ENCODE results near the gene TMEM244. TPM values are rescaled to one million over a fixed set of nuclear protein-coding genes. Genes with fewer than 3 reads are reported as not detected.
"Not testable (repeated sequence)": the region's sequence is repeated elsewhere in the genome, so short reads cannot be mapped to it uniquely, and the experiment has no call there.

TMEM244 gene
- total RNA-seq, 3 donors from 2014 or later: not detected

GRCh38 chr6:129818251-129818650, 42.9 kb downstream of the TMEM244 start:
- no peak for TF ChIP-seq POLR2A (IDR thresholded peaks at IDR 0.05)
- TF ChIP-seq POLR2AphosphoS5 (IDR thresholded peaks at IDR 0.05): no peak
- TF ChIP-seq, protein P1, sequence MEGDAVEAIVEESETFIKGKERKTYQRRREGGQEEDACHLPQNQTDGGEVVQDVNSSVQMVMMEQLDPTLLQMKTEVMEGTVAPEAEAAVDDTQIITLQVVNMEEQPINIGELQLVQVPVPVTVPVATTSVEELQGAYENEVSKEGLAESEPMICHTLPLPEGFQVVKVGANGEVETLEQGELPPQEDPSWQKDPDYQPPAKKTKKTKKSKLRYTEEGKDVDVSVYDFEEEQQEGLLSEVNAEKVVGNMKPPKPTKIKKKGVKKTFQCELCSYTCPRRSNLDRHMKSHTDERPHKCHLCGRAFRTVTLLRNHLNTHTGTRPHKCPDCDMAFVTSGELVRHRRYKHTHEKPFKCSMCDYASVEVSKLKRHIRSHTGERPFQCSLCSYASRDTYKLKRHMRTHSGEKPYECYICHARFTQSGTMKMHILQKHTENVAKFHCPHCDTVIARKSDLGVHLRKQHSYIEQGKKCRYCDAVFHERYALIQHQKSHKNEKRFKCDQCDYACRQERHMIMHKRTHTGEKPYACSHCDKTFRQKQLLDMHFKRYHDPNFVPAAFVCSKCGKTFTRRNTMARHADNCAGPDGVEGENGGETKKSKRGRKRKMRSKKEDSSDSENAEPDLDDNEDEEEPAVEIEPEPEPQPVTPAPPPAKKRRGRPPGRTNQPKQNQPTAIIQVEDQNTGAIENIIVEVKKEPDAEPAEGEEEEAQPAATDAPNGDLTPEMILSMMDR (IDR thresholded peaks at IDR 0.05): no peak
- intact Hi-C loops (cut with DNase I; ENCODE audit: low total_unique reads): no loop called here
- H3K4me1 ChIP-seq: no peaks in the 10 kb centered on the region
- H3K36me3 ChIP-seq: no peaks in the 10 kb centered on the region
- H3K9me3 ChIP-seq: no peaks in the 10 kb centered on the region
- DNase-seq (ENCODE audit: low spot score in 2 of 2): no peak
- H3K4me3 ChIP-seq: no peak overlapping the region
- H3K27ac ChIP-seq: no peak overlapping the region
- no peaks in the 10 kb centered on the region for H3K27me3 ChIP-seq

GRCh38 chr6:129817821-129818220, 43.3 kb downstream of the TMEM244 start:
- no peaks in the 10 kb centered on the region for H3K4me1 ChIP-seq
- DNase-seq (ENCODE audit: low spot score in 2 of 2): no peak
- no peaks in the 10 kb centered on the region for H3K9me3 ChIP-seq
- no peak overlapping the region for H3K27ac ChIP-seq
- H3K27me3 ChIP-seq: no peaks in the 10 kb centered on the region
- H3K4me3 ChIP-seq: no peak overlapping the region
- TF ChIP-seq POLR2A (IDR thresholded peaks at IDR 0.05) (no peak), POLR2AphosphoS5 (IDR thresholded peaks at IDR 0.05) (no peak)
- TF ChIP-seq, protein P1 (IDR thresholded peaks at IDR 0.05): no peak
- no peaks in the 10 kb centered on the region for H3K36me3 ChIP-seq
- intact Hi-C loops (cut with DNase I; ENCODE audit: low total_unique reads): no loop called here

- H3K27ac ChIP-seq: no peak overlapping the region
- H3K27me3 ChIP-seq: no peaks in the 10 kb centered on the region
- H3K9me3 ChIP-seq: no peaks in the 10 kb centered on the region
- no peak overlapping the region for H3K4me3 ChIP-seq
- TF ChIP-seq POLR2AphosphoS5 (IDR thresholded peaks at IDR 0.05) (no peak), POLR2A (IDR thresholded peaks at IDR 0.05) (no peak)
- TF ChIP-seq, protein P1 (IDR thresholded peaks at IDR 0.05): no peak
- intact Hi-C loops (cut with DNase I; ENCODE audit: low total_unique reads): no loop called here
- H3K36me3 ChIP-seq: no peaks in the 10 kb centered on the region
- no peak for DNase-seq (ENCODE audit: low spot score in 2 of 2)
- no peaks in the 10 kb centered on the region for H3K4me1 ChIP-seq
Observed at GRCh38 chr6:129817332-129817731, 43.8 kb downstream of the TMEM244 start.

DNA sequence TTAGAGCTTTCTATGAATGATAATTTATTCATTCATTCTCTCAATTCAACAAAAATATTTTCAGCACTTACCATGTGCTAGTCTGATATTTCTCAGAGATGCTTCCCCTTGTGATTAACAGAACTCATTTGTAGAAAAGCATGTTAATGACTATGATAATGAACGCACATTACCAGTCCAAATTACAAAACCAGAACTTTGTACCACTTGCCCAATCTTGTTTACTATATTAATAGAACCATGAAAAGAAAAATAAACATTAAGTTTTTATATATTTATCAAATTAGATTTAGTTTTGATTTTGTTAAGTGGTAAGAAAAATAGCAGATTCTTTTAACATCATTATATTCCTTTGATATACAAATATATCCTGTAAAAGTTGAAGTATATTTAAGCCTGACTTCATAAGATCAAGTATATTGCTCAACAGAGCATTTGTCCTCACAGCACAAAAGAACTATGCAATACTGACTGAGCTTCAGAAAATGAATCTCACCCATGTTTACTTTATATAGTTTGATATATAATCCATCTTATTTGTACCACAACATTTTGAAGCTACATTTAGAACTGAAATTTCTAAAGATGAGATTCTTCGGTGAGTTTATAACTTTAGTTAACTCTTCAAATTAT, 48.9 kb downstream of the TMEM244 start:
- no peak for TF ChIP-seq POLR2AphosphoS5 (IDR thresholded peaks at IDR 0.05)
- TF ChIP-seq, protein P1 (IDR thresholded peaks at IDR 0.05): no peak
- TF ChIP-seq POLR2A (IDR thresholded peaks at IDR 0.05): no peak
- H3K27me3 ChIP-seq: no peaks in the 10 kb centered on the region
- H3K9me3 ChIP-seq: no peaks in the 10 kb centered on the region
- intact Hi-C loops (cut with DNase I; ENCODE audit: low total_unique reads): no loop called here
- H3K4me3 ChIP-seq: no peak overlapping the region
- no peaks in the 10 kb centered on the region for H3K4me1 ChIP-seq
- no peak overlapping the region for H3K27ac ChIP-seq
- no peaks in the 10 kb centered on the region for H3K36me3 ChIP-seq
- no peak for DNase-seq (ENCODE audit: low spot score in 2 of 2)

DNA sequence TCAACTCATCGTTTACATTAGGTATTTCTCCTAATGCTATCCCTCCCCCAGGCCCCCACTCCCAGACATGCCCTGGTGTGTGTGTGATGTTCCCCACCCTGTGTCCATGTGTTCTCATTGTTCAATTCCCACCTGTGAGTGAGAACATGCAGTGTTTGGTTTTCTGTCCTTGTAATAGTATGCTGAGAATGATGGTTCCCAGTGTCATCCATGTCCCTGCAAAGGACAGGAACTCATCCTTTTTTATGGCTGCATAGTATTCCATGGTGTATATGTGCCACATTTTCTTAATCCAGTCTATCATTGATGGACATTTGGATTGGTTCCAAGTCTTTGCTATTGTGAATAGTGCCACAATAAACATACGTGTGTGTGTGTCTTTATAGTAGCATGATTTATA, 54.0 kb downstream of the TMEM244 start:
- intact Hi-C loops (cut with DNase I; ENCODE audit: low total_unique reads); H3K27me3 ChIP-seq; H3K36me3 ChIP-seq; DNase-seq (ENCODE audit: low spot score in 2 of 2); H3K4me3 ChIP-seq; H3K27ac ChIP-seq; H3K9me3 ChIP-seq; H3K4me1 ChIP-seq: not testable (repeated sequence)

GRCh38 chr6:129802920-129803319, 58.2 kb downstream of the TMEM244 start:
- intact Hi-C loops (cut with DNase I; ENCODE audit: low total_unique reads); H3K27me3 ChIP-seq; H3K36me3 ChIP-seq; H3K27ac ChIP-seq; H3K4me1 ChIP-seq; H3K9me3 ChIP-seq; H3K4me3 ChIP-seq; DNase-seq (ENCODE audit: low spot score in 2 of 2): not testable (repeated sequence)

All from breast epithelium (tissue), 4 donors.